NCI-H2081 (cell line): Measurements from ENCODE around the gene NDC1.
"Not testable (repeated sequence)": the region's sequence is repeated elsewhere in the genome, so short reads cannot be mapped to it uniquely, and the experiment has no call there.

ENCODE experiments used
- DNase-seq, 2 experiments: peaks; one replicate each; lab custom pipeline; 2025; lab: John Stamatoyannopoulos, UW

Gene NDC1

DNA sequence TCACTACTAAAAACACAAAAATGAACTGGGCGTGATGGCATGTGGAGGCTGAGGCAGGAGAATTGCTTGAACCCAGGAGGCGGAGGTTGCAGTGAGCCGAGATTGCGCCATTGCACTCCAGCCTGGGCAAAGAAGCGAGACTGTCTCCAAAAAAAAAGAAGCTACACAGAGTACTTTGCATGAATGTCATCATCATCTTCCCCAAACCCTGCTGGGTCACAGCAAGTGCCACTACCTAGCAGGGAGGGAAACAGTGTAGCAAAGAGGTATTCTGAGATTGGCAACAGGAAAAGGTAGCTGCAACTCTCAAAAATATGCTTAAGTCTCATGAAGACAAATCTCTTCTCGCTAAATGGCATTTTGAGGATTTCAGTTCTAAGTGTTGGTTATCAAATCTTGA, 12.8 kb downstream of the NDC1 start:
- DNase-seq, result no peak

GRCh38 chr1:53822931-53823330, 15.2 kb downstream of the NDC1 start:
- no peak for DNase-seq

- DNase-seq, result no peak
These were observed 16.7 kb downstream of the NDC1 start for GRCh38 chr1:53821380-53821779.

DNA sequence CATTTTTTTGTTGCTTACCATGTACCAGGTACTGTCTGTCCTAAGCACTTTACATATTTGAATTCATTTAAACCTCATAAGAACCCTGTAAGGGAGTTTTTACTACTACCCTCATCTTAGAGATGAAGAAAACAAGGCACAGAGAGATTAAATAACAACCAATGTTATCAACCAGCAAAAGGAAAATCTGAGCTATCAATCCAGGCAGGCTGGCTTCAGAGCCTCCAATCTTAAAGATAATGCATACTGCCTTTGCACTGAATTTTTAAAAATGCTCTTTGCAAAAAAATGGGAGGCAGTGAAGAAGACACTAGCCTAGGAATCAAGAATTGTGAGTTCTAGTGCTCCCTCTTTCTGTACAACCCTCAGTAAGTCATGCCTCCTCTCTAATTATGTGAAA, 18.7 kb downstream of the NDC1 start:
- DNase-seq, result no peak

DNA sequence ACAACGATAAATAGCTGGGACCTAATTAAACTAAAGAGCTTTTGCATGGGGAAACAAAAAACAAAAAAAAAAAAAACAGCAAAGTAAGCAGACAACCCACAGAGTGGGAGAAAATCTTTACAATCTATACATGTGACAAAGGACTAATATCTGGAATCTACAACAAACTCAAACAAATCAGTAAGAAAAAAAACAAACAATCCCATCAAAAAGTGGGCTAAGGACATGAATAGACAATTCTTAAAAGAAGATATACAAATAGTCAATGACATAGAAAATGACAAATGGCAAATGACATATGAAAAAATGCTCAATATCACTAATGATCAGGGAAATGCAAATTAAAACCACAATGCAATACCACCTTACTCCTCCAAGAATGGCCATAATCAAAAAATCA, 21.5 kb downstream of the NDC1 start:
- not testable (repeated sequence) for DNase-seq

DNA sequence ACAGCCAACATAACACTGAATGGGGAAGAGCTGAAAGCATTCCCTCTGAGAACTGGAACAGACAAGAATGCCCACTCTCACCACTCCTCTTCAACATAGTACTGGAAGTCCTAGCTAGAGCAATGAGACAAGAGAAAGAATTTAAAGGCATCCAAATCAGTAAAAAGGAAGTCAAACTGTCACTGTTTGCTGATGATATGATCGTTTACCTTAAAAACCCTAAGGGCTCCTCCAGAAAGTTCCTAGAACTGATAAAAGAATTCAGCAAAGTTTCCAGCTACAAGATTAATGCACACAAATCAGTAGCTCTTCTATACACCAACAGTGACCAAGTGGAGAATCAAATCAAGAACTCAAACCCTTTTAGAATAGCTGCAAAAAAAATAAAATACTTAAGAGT, 22.6 kb downstream of the NDC1 start:
- DNase-seq, result not testable (repeated sequence)

DNA sequence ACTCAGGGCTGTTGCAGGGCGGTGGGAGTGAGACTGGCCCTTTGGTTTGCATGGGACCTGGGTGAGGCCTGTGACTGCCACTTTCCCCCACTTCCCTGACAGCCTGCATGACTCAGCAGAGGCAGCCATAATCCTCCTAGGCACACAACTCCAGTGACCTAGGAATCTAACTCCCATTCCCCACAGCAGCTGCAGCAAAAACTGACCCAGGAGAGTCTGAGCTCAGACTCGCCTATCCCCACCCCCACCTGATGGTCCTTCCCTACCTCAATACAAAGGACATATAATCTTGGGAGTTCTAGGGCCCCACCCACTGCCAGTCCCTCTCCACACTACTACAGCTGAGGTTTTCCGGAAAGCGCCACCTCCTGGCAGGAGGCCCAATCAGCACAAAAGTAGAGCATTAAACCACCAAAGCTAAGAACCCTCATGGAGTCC, 26.7 kb downstream of the NDC1 start:
- no peak for DNase-seq

DNA sequence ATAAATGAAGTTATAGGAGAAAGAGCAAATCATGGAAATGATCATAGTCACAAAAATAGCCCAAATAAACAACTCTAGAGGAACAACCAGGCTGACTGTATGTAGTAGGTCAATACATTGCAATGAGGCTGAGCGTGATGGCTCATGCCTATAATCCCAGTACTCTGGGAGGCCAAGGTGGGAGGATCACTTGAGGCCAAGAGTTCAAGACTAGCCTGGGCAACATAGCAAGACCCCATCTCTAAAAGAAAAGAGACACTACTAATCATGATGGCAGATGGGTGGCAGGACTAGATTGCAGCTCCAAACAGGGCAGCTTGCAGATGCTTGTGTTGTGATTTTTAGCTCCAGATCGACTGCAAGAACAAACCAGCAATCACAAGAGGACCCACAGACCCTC, 27.6 kb downstream of the NDC1 start:
- DNase-seq, result no peak

DNA sequence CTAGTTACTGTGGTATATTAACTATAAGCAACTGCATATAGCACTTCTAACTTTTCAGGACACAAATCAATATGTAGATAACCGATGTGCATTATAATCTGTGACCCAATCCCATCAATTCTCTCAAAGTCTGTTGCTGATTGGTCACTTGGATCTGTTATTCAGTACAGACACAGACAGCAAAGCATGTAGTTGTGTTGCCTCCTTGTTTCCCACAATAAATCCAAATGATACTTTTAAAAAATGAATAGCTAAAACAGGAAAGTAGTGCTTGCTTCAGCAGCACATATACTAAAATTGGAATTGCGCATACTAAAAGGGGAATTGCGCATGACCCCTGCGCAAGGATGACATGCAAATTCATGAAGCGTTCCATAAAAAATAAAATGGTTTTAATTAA, 28.1 kb downstream of the NDC1 start:
- no peak for DNase-seq

GRCh38 chr1:53807916-53808315, 30.2 kb downstream of the NDC1 start:
- DNase-seq, result no peak

GRCh38 chr1:53804791-53805505, 33.1 kb downstream of the NDC1 start:
- DNase-seq, result no peak

DNA sequence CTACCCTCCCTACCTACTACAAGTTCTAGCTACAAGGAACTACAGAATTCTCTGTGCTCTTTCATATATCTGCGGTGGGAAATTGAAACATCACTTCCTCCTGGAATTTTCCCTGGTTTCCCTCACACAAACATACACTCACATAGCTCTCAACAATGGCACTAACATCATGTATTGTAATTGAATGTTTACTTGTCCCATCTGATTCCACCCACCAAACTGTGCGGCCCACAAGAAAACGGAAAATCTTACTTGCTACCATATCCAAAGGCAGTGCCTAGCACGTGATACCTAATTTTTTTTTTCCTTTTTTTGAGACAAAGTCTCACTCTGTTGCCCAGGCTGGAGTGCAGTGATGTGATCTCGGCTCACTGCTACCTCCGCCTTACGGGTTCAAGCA, 33.9 kb downstream of the NDC1 start:
- DNase-seq, result no peak

GRCh38 chr1:53800621-53801020, 37.5 kb downstream of the NDC1 start:
- no peak for DNase-seq

DNA sequence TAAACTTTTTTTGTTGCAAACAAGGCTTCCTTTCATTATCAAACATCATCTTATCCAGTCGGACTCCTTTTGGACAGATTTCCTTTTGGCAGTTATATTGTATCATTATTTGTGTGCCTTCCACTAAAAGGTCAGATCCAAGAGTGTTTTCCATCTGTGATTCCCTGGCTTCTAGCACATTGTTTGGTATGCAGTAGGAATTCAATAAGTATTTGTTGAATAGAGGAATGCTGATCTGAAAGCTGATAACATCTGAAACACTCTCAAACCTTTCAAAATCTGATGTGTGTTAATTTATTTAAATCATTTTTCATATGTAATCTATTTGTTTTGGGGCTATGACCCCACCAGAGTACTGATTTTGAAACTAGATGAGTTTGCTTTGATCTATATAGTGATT, 39.0 kb downstream of the NDC1 start:
- DNase-seq, result no peak

DNA sequence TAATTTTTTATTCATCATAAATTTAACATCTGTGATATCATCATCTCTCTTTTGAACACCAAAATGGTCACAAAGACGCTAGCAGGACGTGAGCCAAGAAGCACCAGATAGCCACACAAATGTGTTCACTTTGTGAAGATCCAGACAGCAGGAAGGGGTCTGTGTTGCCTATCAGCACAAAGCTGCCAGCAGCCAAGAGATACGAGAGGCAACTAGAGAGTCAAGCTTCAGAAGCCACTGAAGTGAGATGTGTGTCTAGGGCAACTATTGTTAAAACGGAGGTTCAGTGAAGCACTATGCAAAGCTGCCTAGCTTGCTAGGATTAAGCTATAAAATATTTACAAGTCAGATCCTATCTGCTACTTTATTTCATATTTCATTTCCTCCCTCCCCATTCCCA, 45.3 kb downstream of the NDC1 start:
- no peak for DNase-seq

DNA sequence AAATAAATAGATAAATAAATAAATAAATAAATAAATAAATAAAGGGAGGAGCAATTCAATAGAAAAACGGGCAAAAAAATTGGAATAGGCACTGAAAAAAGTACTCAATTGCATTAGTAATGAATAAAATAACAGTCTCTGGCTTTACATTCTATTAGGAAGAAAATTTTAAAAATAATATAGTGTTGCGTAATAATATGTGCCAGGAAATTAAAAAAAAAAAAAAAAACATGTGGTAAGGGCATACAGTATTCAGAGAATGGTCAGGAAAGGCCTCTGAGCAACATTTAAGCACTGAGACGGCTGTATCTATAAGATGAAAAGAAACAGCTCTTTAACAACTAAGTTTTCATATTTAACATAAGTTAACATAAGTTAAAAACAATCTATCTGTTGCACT, 50.4 kb downstream of the NDC1 start:
- no peak for DNase-seq

DNA sequence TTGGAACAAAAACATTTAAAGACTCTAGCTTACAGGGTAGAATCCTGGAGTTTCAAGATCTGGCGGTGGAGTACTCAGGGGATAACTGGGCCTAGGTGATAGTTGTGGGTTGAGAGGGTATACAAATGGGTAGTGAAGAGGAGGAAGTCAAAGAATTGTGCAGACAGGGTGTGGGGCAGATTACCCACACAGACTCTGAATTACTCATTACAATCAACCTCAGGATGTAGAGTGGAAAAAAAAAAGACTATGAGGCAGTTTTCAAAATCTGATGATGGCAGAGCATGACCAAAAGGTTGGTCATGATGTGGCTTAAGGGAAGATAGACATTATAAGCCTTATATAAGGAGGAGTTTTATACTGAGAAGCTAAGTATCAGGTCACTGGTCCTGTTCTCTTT, 55.0 kb downstream of the NDC1 start:
- DNase-seq, result no peak

- DNase-seq, result no peak
These were observed 56.4 kb downstream of the NDC1 start for GRCh38 chr1:53781654-53782053.

GRCh38 chr1:53777272-53777671, 60.8 kb downstream of the NDC1 start:
- DNase-seq, result no peak

DNA sequence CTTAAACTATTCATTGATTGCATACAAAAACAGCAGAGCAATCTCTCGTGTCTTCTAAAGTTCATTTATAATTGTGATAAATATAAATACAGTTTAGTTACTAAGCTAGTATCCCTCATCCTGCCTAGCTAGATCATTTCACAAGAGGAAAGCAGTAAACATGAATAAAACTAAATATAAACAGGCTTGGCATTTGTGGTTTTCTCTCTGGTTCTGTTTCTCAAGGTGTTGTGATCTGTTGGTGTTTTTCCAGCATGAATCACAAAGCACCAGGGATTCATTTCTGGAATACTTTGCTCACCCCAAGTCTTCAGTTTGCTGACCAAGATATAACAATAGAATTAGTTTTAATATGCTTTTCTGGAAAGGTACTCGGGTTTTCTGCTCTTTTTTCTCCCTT, 66.4 kb downstream of the NDC1 start:
- DNase-seq, result no peak

GRCh38 chr1:53769780-53770179, 68.3 kb downstream of the NDC1 start:
- no peak for DNase-seq

GRCh38 chr1:53769184-53769583, 68.9 kb downstream of the NDC1 start:
- DNase-seq, result no peak

DNA sequence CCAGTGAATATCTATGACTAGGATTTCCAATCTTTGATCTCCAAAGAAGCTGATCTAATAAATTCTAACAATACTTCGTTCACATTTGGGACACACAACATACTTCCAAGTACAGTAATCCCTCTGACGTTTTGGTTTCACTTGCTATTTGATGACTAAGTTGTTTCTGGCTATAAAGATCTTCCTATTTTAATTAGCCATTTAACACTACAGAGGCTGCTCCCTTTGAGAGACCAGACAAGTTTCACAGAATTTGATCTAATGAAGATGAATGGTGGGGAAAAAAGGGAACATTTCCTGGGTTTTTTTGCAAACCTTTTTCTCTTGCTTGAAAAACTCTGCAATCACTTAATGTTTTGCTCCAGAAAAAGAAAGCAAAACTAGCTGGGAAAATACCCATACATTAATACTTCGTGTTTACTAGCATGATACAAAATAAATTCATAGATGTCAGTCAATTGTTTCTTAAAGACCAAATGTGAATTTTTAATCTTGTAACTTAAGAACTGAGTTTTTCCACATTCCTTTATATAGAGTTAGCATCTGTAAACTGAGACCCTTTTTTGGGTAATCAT, 71.2 kb downstream of the NDC1 start:
- DNase-seq, result no peak

DNA sequence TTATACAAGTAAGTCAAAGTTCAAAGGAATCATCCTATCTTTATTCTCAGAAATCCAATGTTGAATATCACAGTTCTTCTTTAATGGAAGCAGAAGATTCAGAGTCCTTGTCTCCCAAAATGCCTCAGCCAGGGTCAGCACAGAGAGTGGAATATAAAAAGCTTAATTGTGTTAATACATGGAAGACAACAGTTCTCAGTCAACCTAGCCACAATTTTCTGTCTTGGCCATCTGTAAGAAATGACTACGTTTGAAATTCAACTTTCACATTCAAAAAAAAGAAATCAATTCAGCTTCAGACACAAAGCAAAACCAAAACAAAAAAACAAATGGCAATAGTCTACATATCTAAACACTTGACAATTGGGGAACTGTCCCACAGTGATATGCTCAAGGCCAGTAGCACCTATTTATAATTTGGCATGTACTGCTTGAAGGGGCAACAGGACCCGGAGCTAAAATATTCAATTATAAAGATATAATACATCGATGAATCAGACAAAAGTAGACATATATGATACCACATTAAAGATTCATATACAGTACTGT, 71.8 kb downstream of the NDC1 start:
- no peak for DNase-seq
